ENCODE measurements around the gene MROH9.

DNA sequence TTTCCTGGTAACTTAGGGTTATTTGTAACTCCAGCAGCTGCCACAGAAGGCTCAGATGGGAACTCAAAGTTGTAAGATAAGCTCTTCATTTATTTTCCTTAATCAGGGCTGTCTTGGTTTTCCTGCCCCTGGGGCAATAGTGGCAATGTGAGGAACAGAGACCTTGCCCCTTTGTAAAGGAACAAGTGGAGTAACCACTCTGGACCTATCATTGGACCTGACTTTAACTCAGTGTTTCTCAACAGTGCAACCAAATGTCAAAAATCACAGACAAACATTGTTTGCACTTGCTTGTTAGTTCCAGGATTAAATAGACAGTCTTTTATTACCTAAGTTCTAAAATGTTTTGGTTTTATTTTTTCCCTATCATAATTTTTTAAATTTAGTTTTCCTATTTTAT lies 152.6 kb downstream of the MROH9 start:
- TF ChIP-seq CTCF (IDR thresholded peaks at IDR 0.05) (no peak), POLR2AphosphoS5 (IDR thresholded peaks at IDR 0.05) (no peak)

All from suprapubic skin (tissue), 3 donors.